GM12891 (cell line): ENCODE results near the gene NINJ1.

ENCODE experiments used
- PAX5 ChIP-seq: IDR thresholded peaks from 2 replicates; pipeline ENCODE4 v1.6.1; 2011; ENCODE audit warnings: low read length, moderate library complexity, mild to moderate bottlenecking; ENCODE audit not compliant: insufficient read depth, severe bottlenecking
- POLR2A ChIP-seq: IDR thresholded peaks from 2 replicates; pipeline ENCODE4 v1.6.1; 2011; ENCODE audit warnings: low read depth, low read length, control low read depth
- POLR2AphosphoS5 ChIP-seq: IDR thresholded peaks from 2 replicates; pipeline ENCODE4 v1.6.1; 2011; ENCODE audit warnings: low read depth, low read length, control low read depth
- POU2F2 ChIP-seq: IDR thresholded peaks from 2 replicates; pipeline ENCODE4 v1.6.1; 2011; ENCODE audit warnings: low read depth, mild to moderate bottlenecking, control low read depth, low read length, moderate library complexity
- TAF1 ChIP-seq: IDR thresholded peaks from 2 replicates; pipeline ENCODE4 v1.6.1; 2011; ENCODE audit warnings: low read depth, low read length, control low read depth

DNA sequence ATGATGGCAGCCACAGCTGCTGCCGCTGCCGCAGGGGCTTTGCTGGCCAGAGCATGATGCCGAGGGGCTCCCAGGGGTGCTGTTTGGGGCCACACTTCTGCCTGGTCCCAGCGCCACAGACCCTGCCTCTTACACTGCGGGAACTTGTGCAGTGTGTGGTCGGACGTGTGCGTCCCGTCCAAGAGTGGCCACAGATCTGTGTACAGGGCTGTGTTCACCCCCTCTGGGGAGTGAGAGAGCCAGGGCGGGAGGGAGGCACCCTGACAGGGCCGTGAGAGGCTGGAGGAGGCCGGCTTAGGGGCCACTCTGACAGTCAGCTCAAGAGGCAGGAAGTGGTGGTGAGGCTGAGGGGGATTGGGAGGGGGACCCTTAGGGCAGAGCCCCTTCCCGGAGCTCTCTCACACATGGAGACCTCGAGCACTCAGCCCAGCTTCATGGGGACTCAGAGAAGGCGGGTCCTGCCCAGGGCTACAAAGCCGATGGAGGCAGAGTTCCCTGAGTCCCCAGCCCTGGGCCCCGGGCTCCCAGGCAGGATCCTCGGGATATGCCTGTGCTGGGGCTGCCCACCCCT lies 51.1 kb downstream of the NINJ1 start:
- TF ChIP-seq POLR2A (no peak), TAF1 (no peak), POLR2AphosphoS5 (no peak), POU2F2 (no peak), PAX5 (no peak)
